ENCODE measurements around the gene OOEP.
A peak's percentile ranks its signal among the peaks of the same experiment; 100 is the strongest.
"Not testable (repeated sequence)": the region's sequence is repeated elsewhere in the genome, so short reads cannot be mapped to it uniquely, and the experiment has no call there.

Gene OOEP

GRCh38 chr6:73369563-73369962 lies at the start of gene OOEP:
Gene OOEP, minus strand, starts transcription at chr6:73369897. Its CDS starts 105 bp downstream, at chr6:73369792.
- DNase-seq (ENCODE audit: low spot score) = no peak

DNA sequence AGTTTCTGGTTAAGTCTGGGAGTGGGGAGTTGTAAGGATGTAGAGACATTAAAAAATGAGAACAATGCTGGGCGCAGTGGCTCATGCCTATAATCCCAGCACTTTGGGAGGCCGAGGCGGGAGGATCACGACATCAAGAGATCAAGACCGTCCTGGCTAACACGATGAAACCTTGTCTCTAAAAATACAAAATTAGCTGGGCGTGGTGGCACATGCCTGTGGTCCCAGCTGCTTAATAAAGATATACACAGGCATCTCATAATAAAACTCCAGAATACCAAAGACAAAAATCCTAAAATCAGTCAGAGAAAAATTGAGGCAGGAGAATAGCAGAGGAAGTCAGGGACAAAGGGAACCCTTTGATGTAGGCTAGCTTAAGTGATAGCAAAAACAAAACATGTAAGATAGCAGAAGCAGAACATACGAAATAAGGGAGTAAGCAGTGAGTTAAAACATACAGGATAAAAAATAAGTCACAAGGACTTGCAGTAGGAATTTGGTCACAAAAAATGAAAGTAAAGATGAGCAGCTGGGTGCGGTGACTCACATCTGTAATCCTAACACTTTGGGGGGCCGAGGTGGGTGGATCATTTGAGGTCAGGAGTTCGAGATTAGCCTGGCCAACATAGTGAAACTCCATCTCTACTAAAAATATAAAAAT lies 48.5 kb upstream of the OOEP start:
- no peak for DNase-seq (ENCODE audit: low spot score)

- no peak for DNase-seq (ENCODE audit: low spot score)
These were observed 43.4 kb upstream of the OOEP start for GRCh38 chr6:73413102-73413501.

- DNase-seq (ENCODE audit: low spot score) = no peak
These were observed 39.7 kb upstream of the OOEP start for GRCh38 chr6:73409395-73409794.

GRCh38 chr6:73400656-73401055 lies 31.0 kb upstream of the OOEP start:
- no peak for DNase-seq (ENCODE audit: low spot score)

- DNase-seq (ENCODE audit: low spot score) = no peak
These were observed 26.2 kb upstream of the OOEP start for GRCh38 chr6:73395875-73396274.

DNA sequence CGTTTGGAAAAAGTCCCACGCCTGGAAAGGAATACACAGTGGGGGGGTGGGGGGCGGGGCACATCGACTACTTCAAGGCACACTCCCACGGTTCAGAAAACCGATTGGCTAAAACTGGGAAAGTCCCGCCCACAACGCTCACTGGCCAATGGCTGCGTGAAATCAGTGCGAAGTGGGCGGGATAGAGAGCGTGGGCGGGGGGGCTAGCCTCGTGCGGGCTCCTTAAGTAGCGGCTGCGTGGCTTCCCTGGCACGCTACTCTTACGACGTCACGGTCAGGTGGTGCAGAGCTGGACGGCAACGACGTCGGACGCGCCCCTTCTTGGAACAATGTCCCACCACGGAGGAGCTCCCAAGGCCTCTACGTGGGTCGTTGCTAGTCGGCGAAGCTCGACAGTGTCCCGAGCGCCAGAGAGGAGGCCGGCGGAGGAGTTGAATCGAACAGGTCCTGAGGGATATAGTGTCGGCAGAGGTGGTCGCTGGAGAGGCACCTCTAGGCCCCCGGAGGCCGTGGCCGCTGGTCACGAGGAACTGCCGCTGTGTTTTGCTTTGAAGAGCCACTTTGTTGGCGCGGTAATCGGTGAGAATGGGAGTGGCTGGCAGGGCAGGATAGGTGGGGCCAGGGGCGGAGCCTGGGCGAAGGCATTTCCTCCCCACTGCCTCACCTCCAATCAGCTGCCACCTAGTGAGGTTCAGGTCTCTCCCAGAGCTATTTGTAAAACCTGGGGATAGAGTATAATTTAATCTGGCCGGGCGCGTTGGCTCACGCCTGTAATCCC lies 25.1 kb upstream of the OOEP start, which contains the start of gene DDX43:
DDX43 (plus strand) TSS at position 252 of the 778 bp plus-strand sequence; CDS start at position 330, 78 bp downstream.
- peak; percentile 87 for DNase-seq (ENCODE audit: low spot score)

DNA sequence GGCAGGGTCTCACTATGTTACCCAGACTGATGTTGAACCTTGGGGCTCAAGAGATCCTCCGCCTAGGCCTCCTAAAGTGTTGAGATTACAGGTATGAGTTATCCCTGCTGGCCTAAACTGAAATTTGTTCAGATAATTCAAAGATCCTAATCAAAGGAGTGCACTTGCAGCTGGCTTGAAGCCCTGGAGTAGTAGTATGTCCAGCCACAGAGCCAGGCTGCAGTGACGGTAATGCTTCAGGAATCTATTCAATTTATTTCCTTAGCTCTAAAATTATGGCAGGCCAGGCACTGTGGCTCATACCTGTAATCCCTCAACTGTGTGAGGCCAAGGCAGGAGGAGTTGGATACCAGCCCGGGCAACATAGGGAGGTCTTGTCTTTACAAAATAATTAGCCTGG lies 23.6 kb upstream of the OOEP start:
- DNase-seq (ENCODE audit: low spot score) = no peak

- DNase-seq (ENCODE audit: low spot score) = not testable (repeated sequence)
These were observed 22.5 kb upstream of the OOEP start for GRCh38 chr6:73392188-73392587.

DNA sequence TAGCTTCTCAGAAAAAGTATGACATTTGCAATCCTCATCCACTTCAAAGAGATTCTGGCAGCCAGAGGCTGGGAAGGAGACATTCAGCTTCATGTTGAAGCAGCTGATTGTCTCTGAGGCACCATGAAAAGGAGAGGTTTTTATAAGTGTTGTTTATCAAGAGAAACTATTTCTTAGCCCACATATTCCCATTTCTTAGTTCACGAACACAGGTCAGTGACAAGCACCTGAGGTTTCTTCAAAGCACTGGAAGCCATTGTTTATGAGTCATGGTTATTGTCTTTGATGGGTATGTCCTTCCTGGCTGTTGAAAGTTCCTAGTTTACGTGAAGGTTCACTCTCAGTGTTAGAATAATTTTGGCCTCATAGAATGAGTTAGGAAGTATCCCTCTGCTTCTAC lies 22.0 kb upstream of the OOEP start:
- DNase-seq (ENCODE audit: low spot score) = peak; percentile 37

- no peak for DNase-seq (ENCODE audit: low spot score)
These were observed 20.2 kb upstream of the OOEP start for GRCh38 chr6:73389854-73390253.

DNA sequence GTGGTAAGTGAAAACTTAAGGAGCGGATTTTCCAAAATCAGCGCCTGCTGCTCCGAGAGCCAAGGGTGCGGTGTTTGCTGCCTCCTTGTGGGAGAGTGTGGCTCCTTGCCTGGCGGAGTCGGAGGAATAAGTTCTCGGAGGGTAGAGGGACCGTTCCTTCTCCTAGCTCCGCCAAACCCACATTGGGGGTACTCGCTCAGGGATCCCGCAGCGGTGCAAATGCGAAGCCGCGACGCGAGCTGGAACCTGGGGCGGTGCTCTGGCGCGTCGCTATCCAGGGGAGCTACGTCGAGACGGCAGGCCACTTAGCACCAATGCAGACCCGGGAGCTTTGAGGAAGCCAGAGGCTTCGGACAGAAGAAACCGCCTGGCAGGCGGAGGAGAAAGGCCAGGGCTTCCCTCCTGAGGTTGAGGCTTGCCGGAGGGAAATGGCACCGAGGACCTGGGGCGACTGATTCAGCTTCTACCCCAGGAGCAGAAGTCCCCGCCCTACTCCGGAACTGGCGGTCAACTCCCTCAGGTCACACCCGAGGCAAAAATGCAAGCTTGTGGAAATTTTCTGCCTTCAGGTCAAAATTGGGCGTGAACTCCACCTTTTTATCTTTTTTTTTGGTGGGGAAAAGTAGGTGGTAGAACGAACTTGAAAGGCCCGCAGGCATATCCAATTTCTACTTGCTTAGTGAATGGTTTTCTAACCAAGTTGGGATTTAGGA lies 19.3 kb upstream of the OOEP start:
- peak; percentile 82 for DNase-seq (ENCODE audit: low spot score)

- DNase-seq (ENCODE audit: low spot score) = peak; percentile 10
These were observed 18.7 kb upstream of the OOEP start for GRCh38 chr6:73388433-73388799.

- peak; percentile 30 for DNase-seq (ENCODE audit: low spot score)
These were observed 12.9 kb upstream of the OOEP start for GRCh38 chr6:73382462-73383113.

GRCh38 chr6:73381531-73381930 lies 11.8 kb upstream of the OOEP start:
- not testable (repeated sequence) for DNase-seq (ENCODE audit: low spot score)

DNA sequence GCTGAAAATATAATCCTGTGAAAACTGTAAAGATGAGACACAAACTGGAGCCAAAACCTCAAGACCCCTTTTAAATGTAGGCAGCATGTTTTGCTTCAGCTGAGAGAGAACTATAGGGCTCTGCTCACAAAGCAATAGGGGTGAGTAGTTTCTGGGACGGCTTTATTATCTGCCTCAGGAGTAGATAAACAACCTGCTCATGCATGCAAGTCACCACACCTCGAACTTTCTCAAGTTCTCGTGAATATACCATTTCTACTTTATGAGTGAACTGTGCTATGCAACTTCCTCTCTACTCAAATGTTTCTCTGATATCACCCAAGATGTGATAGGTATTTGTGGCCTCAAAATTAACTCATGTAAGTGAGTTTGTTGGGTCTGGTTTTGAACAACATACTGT lies 7.5 kb upstream of the OOEP start:
- no peak for DNase-seq (ENCODE audit: low spot score)

DNA sequence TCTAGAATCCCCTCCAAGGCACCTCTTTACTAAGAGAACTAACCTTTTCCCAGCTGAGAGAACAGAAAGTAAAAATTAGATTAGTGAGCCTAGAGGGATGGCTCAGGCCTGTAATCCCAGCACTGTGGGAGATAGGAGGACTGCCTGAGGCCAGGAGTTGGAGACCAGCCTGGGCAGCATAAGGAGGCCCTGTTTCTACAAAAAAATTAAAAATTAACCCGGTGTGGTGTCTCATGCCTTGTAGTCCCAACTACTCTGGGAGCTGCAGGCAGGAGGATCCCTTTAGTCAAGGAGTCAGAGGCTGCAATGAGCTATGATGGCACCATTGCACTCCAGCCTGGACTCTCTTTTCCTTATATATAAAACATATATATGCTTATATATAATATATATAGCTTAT lies 5.5 kb upstream of the OOEP start:
- DNase-seq (ENCODE audit: low spot score) = no peak

DNA sequence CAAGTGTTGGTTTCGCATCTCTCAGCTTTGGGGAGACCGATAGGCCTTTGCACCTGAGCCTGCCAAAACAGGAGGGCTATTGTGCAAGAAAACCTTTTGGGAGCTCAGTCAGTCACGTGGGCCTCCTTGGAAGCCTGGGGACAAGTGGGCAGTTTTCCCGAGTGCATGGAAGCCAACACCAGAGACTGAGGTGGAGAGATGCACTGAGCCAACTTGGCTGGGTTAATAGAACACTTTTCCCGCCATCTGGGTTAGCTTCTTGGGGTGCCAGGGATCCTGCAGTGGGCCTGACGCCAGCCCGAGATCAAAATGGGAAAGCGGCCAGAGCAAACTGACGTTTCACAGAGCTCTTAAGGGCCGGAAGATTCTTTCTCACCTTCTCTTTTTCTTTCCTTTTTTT lies 2.8 kb upstream of the OOEP start:
- DNase-seq (ENCODE audit: low spot score) = no peak

GRCh38 chr6:73371984-73372383 lies 2.3 kb upstream of the OOEP start:
- no peak for DNase-seq (ENCODE audit: low spot score)

- no peak for DNase-seq (ENCODE audit: low spot score)
These were observed 540 bp downstream of the OOEP start for GRCh38 chr6:73369157-73369556.

GRCh38 chr6:73368675-73369074 lies 1.0 kb downstream of the OOEP start:
- DNase-seq (ENCODE audit: low spot score) = no peak

DNA sequence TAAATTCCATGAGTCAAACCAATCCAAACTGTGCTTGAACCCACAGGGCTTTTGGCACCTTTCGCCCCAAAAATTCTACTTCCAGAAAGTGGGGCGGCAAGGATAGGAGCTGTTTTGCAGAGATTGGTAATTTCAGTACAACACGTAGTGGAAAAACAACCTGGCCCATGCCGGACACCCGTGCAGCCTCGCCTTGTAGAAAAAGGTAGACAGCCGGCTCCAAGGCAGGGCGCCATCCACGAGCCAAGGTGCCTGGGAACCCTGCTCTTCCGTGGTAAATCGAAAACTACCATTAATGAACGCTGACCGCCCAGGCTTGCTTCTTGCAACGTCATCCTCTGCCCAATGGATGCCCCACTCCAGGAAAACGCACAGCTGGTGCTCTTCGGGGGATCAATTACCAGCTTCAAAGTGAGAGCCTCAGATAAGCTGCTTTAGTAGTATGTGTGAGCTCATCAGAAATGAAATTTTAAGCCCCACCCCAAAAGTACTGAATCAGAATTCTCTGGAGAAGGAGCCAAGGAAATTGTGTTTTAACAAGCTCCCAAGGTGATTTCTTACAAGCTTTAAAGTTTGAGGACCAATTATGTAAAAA lies 1.8 kb downstream of the OOEP start:
- DNase-seq (ENCODE audit: low spot score) = no peak

All from LoVo (cell line).